NCI-H1092 (cell line): ENCODE results near the gene GRM6.

Source experiments
- DNase-seq: peaks from one replicate; lab custom pipeline; 2025; lab: John Stamatoyannopoulos, UW

The GRM6 gene

DNA sequence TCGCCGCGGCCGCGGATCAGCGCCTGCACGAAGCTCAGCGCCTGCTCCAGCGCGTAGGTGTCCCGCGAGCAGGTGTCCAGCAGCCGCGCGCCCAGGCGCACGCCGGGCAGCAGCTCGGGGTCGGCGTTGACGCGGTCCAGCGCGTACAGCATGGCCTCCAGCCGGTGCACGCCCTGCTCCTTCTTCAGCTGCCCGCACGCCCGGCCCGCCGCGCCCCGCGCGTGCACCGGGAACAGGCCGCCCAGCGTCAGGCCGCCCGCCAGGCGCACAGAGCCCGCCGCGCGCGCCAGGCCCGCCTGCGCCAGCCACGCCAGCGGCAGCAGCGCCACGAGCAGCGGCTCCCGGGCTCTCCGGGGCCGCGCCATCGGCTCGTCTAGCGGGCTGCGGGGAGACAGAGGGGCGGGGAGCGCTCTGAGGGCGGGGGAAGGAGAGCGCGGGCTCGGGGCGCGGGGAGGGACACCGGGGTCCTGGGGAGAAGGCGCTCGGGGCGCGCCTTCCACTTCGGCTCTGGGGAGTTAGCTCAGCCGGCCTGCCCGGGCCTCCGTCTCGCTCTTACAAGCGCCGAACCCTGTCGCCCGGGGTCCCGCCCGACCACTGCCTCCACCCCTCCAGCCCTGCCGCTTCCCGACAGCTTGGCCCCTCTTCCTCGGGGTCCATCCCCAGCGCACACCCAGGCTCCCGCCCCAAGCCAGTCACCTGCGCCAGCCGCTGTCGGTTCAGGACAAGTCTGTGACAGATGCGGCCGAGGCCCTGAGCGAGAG lies at the start of gene GRM6:
Gene GRM6, minus strand, starts transcription at position 741 of the 761 bp plus-strand sequence. Its CDS starts 376 bp downstream, at position 365.
- DNase-seq: no peak

DNA sequence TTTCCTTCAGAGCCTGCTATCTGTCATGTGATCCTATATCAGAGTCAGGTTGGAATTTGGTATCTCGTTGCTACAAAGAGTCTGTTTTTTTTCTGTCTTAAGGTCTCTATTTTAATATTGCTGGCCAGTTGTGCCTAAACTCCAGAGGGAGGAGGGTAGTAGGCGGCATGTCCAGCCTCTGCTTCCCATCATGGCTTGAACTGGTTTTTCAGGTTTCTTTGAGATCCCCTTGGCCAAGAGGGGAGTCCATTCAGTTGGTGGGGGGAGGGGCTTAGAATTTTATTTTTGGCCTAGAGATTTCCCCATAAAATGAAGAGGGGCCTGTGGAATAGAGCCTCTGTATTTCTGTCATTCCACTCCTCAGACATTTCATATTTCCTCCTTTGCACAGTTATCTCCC lies 49.6 kb upstream of the GRM6 start:
- no peak for DNase-seq

- no peak for DNase-seq
These were observed 38.0 kb upstream of the GRM6 start for GRCh38 chr5:179033004-179033580.

DNA sequence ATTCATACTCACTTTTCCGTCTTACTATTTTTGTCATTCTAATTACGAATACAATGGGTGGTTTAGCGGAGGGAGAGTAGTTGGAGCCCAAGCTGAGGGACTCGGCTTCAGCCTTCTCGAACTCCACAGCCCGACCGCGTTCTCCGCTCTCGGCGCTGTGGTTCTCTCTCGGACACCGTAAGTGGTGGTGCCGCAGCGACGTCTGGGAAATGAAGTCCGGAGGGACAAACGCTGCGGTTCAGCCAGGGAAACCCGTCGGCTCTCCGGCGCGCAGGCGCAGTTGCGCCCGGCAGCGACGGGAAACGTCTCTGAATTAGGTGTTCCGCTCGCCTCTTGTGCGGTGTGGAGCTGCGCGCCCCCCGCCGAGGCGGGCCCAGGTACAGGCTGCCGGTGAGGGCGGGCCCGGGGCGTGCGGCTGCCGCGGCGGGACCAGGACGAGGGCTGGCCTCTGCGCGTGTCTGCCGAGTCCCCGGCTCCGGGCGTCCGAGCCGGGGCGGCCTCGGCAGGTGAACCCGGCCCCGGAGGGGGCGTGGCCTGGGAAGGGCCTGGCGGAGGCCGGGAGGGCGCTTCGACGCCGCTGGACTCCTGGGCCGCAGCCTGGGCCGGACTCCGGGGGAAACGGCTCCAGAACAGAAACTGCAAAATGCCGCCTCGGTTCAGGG lies 28.5 kb upstream of the GRM6 start, which contains the start of gene ZNF879:
Gene ZNF879, plus strand, starts transcription at position 277 of the 662 bp plus-strand sequence. CDS start 1,201 bp downstream, outside the sequence.
- DNase-seq: peak; percentile 89

DNA sequence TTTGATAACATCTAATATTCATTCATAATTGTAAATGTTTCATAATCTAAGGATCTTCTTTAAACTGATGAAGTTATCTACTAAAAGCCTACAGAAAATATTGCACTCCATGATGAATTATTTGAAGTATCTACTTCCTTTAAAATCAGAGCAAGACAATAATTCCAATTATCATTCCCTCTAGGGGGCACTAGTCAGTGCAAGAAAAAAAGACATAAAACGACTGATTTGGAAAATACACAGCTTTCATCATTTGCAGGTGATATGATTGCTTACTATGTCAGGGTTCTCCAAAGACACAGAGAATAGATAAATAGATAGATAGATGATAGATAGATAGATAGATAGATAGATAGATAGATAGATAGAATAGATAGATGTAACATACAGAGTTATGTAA lies 13.5 kb upstream of the GRM6 start:
- no peak for DNase-seq

GRCh38 chr5:179006564-179006963 lies 11.4 kb upstream of the GRM6 start:
- DNase-seq: no peak

DNA sequence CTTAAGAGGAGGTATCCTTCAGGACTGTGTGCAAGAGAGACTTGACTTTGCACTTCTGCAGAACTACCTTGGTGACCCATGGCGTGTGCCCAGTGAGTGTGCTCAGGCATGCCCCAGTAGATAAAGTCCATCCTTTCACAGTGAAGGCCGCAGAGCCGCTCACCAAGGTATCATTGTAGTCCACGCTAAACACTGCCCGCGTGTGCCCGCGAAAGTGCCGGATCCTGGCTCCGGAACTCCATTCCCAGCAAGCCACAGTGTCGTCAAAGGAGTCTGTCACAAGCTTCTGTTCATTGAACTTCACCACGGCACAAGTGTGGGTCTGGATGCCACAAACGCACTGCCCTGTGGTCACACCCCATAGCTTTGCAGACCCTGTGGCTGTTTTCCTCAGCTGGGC lies 3.3 kb upstream of the GRM6 start:
- no peak for DNase-seq

- DNase-seq: no peak
These were observed 2.1 kb upstream of the GRM6 start for GRCh38 chr5:178997191-178997590.

DNA sequence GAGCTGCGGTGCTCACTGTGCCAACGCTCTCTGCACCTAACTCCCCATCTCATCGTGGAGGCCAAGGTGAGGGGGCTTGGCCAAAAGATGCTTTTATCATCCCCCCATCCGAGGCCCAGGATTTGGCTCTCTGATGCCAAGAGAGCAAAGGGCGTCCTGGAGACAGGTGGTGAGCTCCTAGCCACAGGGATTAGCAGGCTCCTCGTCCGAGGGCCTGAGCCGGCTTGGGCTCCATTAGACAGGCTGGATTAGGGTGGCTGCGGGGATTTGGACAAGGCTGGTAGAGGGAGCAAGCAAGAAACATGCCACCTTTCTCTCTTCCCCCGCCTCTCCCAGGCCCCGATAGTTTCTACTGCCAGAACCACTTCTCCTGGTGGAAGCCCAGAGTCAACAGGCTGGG lies 1.0 kb upstream of the GRM6 start:
- DNase-seq: no peak

DNA sequence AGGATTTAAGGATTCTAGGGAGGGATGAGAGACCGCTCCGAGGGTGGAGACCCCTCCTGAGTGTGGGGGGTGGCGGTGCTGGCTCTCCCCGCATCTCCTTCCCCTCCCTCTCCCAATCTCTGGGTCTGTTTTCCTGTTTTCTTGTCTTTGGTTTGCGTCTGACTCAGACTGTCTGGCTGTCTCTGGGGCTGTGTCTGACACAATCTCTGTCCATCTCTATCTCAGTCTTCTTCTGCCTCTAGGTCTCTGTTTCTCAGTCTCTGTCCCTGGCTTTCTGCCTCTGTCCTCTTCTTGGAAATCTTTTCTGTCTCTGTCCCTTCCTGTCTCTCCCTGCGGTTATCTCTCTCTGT lies 196 bp upstream of the GRM6 start:
- no peak for DNase-seq

DNA sequence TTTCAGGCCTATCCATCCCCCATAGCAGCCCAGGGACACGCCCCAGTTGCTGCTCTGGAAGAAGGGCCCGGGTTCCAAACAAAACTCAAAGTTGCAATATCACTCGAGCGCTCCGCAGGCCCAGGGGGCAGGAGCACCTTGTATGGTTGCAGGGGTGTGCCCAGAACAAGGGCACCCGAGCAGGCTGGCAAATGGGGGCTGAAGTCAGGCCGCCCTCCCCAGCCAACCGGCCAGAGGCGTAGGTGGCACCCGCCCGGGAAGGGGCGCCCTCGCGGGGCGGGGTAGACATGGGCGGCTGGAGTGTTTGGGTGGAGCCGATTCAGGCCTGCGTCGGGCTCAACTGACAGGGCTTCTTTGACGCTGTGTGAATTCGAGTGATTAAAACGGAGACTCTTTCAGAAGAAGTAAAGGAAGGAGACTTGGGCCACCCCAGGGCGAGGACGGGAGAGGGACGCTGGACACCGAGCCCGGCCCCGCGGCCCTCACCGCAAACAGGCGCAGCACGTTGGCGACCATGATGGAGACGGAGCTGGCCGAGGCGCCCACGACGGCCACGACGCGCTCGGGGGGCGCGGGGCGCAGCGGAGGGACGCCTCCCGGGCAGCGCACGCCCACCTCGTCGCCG lies 1.1 kb downstream of the GRM6 start:
- no peak for DNase-seq

GRCh38 chr5:178993236-178993765 lies 1.8 kb downstream of the GRM6 start:
- DNase-seq: no peak

DNA sequence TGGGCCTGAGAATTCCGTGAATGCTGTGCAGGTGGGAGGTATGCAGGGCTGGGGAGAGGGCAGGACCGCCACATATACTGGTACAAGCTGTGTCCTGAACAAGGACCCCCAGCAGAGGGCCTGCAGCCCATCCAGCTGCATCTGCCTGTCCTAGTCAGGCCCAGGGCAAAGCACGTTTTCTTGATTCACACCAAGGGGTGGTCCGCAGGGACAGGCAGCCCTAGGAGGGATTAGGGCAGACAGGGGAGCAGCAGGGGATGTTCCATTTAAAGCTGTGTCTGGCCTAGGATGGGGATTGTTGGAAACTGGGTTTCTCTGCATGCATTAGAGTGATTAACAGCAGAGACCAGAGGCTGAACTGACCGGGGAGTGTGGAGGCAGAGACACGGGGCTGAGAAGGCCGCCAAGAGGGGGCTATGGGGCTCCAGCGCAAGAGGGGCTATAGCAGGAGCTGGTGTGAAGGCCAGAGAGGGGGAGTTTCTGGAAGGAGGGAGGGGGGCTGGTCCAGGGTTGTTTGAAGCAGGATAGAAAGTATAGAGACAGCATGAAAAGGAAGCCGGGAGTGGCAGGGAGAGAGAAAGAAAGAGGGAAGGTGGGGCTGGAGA lies 2.7 kb downstream of the GRM6 start:
- no peak for DNase-seq

GRCh38 chr5:178991190-178992145 lies 3.7 kb downstream of the GRM6 start:
- no peak for DNase-seq

GRCh38 chr5:178990491-178990890 lies 4.6 kb downstream of the GRM6 start:
- DNase-seq: no peak

DNA sequence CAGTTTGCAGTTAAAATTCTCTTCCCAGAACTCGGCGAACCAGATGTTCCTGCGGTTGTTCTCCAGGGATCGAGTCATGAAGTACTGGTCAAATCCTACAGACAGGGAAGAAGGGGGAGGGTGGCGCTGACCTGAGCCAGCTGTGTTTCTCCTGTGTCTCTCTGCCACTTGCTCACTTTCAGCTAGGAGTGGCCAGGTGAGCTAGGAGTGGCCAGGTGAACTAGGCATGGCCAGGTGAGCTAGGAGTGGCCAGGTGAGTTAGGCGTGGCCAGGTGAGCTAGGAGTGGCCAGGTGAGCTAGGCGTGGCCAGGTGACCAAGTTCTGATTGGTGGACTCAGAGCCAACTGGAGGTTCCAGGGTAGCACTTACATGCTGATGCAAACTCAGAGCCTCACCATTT lies 5.8 kb downstream of the GRM6 start:
- no peak for DNase-seq

DNA sequence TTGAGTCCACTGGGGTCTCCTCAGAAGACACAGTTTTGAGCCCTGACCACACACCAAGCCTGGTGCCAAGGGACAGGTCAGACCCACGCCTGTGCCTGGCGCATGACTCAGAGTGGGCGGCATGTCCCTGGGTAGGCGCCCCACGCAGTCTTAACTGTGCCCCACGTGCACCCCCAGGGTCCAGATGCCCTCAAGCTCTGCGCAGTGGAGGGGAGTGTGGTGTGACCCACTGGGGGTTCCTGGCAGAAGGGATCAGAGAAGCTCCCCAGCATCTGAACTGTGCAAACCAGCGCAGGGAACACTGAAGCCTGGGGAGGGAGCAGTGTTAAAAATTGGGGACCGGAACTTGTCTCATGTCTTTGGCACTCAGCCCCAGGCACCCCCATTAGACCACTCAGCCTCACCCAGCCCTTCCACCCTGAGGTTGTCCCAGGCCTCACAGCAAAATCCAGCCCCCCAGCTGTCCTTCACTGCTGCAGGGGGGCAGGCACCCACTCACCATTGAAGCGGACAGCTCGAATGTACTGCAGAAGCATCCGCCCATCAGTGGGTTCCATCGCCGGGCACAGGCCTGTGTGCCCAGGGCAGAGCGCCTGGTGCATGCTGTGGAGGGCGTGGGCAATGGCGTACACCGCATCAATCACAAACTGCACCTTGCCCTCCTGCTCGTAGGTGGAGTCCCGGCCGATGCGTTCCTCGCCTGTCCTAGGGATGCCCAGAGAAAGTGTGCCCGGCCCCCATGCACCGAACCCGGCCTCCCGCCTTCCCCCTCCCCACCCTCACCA lies 6.5 kb downstream of the GRM6 start:
- no peak for DNase-seq

GRCh38 chr5:178986326-178986960 lies 8.7 kb downstream of the GRM6 start:
- no peak for DNase-seq
